Smooth muscle cell (in vitro differentiated cells): ENCODE results near the gene SEC22A. TPM values are rescaled to one million over a fixed set of nuclear protein-coding genes. Genes with fewer than 3 reads are reported as not detected.

Experiments
- DNase-seq: peaks from one replicate; lab custom pipeline; 2025; ENCODE audit not compliant: unreplicated experiment; lab: John Stamatoyannopoulos, UW
- H2AFZ ChIP-seq: fragments of 200-600 bp; sonication (generic); 2 replicates; pipeline ENCODE4 v1.6.0; 2016; ENCODE audit warnings: antibody characterized with exemption, low read depth, mild to moderate bottlenecking
- H3F3A ChIP-seq: fragments of 200-600 bp; sonication (generic); 2 replicates; pipeline ENCODE4 v1.6.0; 2017; ENCODE audit warnings: antibody characterized with exemption, low read depth
- H3K27ac ChIP-seq: fragments of 200-600 bp; sonication (generic); 2 replicates; pipeline ENCODE4 v1.5.1; 2016; ENCODE audit warnings: low read depth, mild to moderate bottlenecking
- H3K27me3 ChIP-seq: fragments of 200-600 bp; sonication (generic); 2 replicates; pipeline ENCODE4 v1.6.1; 2016; ENCODE audit warnings: low read depth, mild to moderate bottlenecking
- H3K36me3 ChIP-seq: fragments of 200-600 bp; sonication (generic); 2 replicates; pipeline ENCODE4 v1.5.1; 2016; ENCODE audit warnings: low read depth
- H3K4me1 ChIP-seq: fragments of 200-600 bp; sonication (generic); 2 replicates; pipeline ENCODE4 v1.5.1; 2016; ENCODE audit warnings: low read depth
- H3K4me2 ChIP-seq: fragments of 200-600 bp; sonication (generic); 2 replicates; pipeline ENCODE4 v1.6.0; 2016; ENCODE audit warnings: mild to moderate bottlenecking
- H3K4me3 ChIP-seq: fragments of 200-600 bp; sonication (generic); 2 replicates; pipeline ENCODE4 v1.5.1; 2016; ENCODE audit warnings: mild to moderate bottlenecking
- H3K79me2 ChIP-seq: fragments of 200-600 bp; sonication (generic); 2 replicates; pipeline ENCODE4 v1.6.0; 2016; ENCODE audit warnings: low read depth, mild to moderate bottlenecking
- H3K9ac ChIP-seq: fragments of 200-600 bp; sonication (generic); 2 replicates; pipeline ENCODE4 v1.6.0; 2016; ENCODE audit warnings: low read depth
- H3K9me3 ChIP-seq: fragments of 200-600 bp; sonication (generic); replicated peaks from 2 replicates; pipeline ENCODE4 v1.5.1; 2016; ENCODE audit warnings: low read depth
- H4K20me1 ChIP-seq: fragments of 200-600 bp; sonication (generic); 2 replicates; pipeline ENCODE4 v1.6.0; 2016; ENCODE audit warnings: low read depth
- WGBS: methylation state at CpG from one replicate; pipeline ENCODE4 v1.1.7; 2016; ENCODE audit warnings: low lambda C conversion rate; 5-methylcytosine and 5-hydroxymethylcytosine counted together
- polyA plus RNA-seq: library from polyadenylated mRNA; unstranded; fragments of >200 nt; fragmentation: Nextera tagmentation; extraction: Ambion mirVana; gene quantifications from 2 replicates; pipeline ENCODE4 v1.2.1, GENCODE V29; 2016
- total RNA-seq: library from RNA; depleted of rRNA; stranded (reverse); fragments of >200 nt; gene quantifications from 2 replicates; pipeline ENCODE4 v1.2.3, GENCODE V29; 2014
- TF ChIP-seq, protein P1 (sequence below): fragments of 200-600 bp; sonication (generic); IDR thresholded peaks from 2 replicates; pipeline ENCODE4 v1.5.1; 2017; ENCODE audit warnings: borderline replicate concordance, mild to moderate bottlenecking, antibody characterized with exemption; ENCODE audit not compliant: insufficient read depth, poor library complexity, severe bottlenecking

Gene SEC22A
- total and polyA plus RNA-seq, 2 experiments from 2014 or later: 30.7 to 34.2 TPM

DNA sequence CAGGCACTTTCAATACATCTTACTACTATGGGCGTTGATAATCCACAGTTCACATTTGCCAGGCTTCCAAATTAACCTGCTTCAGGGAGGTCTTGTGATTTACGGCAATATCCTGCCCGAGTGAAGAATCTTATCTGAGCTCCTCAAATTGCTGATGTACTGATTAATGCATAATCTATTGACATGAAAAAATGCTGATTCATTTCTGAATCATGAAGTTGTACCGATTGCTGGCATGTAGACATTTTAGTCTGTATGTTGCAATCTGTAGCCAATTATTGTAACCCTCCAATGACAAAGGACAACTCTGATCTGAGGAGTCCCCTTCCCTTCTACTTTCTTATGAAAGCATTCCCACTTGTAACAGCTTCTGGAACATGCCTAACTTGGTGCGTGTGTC lies 97.2 kb downstream of the SEC22A start:
- Histone ChIP-seq H3K4me3 (no peak overlapping the region), H3K9ac (no peak overlapping the region), H3K27ac (no peak overlapping the region), H3K9me3 (no peaks in the 10 kb centered on the region), H3K4me1 (no peaks in the 10 kb centered on the region), H3K4me2 (no peak overlapping the region), H3K36me3 (no peaks in the 10 kb centered on the region), H2AFZ (no peak overlapping the region), H3K79me2 (no peaks in the 10 kb centered on the region), H3K27me3 (no peaks in the 10 kb centered on the region), H3F3A (no peaks in the 10 kb centered on the region), H4K20me1 (no peaks in the 10 kb centered on the region)
- 88% methylated on average over 5 of the region's 5 CpGs for WGBS
- TF ChIP-seq, protein P1, sequence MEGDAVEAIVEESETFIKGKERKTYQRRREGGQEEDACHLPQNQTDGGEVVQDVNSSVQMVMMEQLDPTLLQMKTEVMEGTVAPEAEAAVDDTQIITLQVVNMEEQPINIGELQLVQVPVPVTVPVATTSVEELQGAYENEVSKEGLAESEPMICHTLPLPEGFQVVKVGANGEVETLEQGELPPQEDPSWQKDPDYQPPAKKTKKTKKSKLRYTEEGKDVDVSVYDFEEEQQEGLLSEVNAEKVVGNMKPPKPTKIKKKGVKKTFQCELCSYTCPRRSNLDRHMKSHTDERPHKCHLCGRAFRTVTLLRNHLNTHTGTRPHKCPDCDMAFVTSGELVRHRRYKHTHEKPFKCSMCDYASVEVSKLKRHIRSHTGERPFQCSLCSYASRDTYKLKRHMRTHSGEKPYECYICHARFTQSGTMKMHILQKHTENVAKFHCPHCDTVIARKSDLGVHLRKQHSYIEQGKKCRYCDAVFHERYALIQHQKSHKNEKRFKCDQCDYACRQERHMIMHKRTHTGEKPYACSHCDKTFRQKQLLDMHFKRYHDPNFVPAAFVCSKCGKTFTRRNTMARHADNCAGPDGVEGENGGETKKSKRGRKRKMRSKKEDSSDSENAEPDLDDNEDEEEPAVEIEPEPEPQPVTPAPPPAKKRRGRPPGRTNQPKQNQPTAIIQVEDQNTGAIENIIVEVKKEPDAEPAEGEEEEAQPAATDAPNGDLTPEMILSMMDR: no peak
- no peak for DNase-seq

GRCh38 chr3:123299581-123299980 lies 97.8 kb downstream of the SEC22A start:
- no peaks in the 10 kb centered on the region for H4K20me1 ChIP-seq
- no peaks in the 10 kb centered on the region for H3K79me2 ChIP-seq
- no peak overlapping the region for H3K4me2 ChIP-seq
- H3F3A ChIP-seq: no peaks in the 10 kb centered on the region
- no peaks in the 10 kb centered on the region for H3K4me1 ChIP-seq
- H3K4me3 ChIP-seq: no peak overlapping the region
- no peak overlapping the region for H2AFZ ChIP-seq
- no peaks in the 10 kb centered on the region for H3K27me3 ChIP-seq
- H3K27ac ChIP-seq: no peak overlapping the region
- no peaks in the 10 kb centered on the region for H3K36me3 ChIP-seq
- H3K9me3 ChIP-seq: no peaks in the 10 kb centered on the region
- H3K9ac ChIP-seq: no peak overlapping the region
- TF ChIP-seq, protein P1: no peak
- 84% methylated on average over 8 of the region's 8 CpGs for WGBS
- no peak for DNase-seq

DNA sequence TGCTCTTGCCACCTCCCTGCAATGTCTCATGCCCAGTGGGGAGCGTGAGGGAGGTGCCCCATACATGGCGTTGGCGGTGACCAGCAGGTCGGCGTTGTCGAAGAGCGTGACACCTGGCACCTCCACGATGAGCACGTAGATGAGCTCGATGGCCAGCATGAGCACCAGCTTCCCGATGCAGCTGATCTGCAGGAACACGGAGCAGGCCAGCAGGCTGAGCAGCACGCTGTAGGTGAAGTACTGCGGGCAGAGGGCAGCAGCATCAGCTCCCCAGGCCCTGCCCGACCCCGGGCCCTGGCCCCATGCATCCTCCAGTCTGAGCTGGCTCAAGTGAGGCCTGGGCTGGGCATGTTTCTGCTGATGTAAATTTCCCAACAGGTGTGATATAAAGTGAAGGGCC lies 98.3 kb downstream of the SEC22A start:
- TF ChIP-seq, protein P1: no peak
- no peak overlapping the region for H3K27ac ChIP-seq
- H3K9me3 ChIP-seq: no peaks in the 10 kb centered on the region
- no peak for DNase-seq
- H3K9ac ChIP-seq: no peak overlapping the region
- no peaks in the 10 kb centered on the region for H3F3A ChIP-seq
- no peaks in the 10 kb centered on the region for H3K27me3 ChIP-seq
- no peaks in the 10 kb centered on the region for H3K36me3 ChIP-seq
- H3K79me2 ChIP-seq: no peaks in the 10 kb centered on the region
- no peaks in the 10 kb centered on the region for H3K4me1 ChIP-seq
- no peaks in the 10 kb centered on the region for H4K20me1 ChIP-seq
- 97% methylated on average over 16 of the region's 16 CpGs for WGBS
- no peak overlapping the region for H2AFZ ChIP-seq
- no peak overlapping the region for H3K4me2 ChIP-seq
- no peak overlapping the region for H3K4me3 ChIP-seq

DNA sequence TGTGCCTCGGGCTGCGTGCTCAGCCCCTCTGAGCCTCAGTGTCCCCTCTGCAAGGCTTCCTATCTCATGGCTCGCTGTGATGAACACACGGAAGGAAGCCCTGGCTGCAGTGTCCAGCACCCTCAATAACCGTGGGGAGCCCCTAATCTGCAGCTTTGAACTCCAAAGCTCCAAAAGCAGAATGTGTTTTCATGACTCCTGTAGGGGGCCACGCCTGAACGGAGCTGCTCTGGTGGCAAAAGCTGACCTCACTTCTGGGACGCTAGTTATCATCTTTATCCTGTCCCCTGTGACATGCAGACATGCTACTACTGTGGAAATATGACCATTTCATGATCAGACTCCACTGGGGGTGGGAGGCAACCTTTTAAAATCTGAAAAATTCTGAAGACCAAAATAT lies 98.8 kb downstream of the SEC22A start:
- Histone ChIP-seq H3K4me3 (no peak overlapping the region), H3K4me1 (no peaks in the 10 kb centered on the region), H3K27me3 (no peaks in the 10 kb centered on the region), H4K20me1 (no peaks in the 10 kb centered on the region), H3K4me2 (no peak overlapping the region), H2AFZ (no peak overlapping the region), H3F3A (no peaks in the 10 kb centered on the region), H3K36me3 (no peaks in the 10 kb centered on the region), H3K9ac (no peak overlapping the region), H3K27ac (no peak overlapping the region), H3K9me3 (no peaks in the 10 kb centered on the region), H3K79me2 (no peaks in the 10 kb centered on the region)
- TF ChIP-seq, protein P1: no peak
- WGBS: 85% methylated on average over 8 of the region's 8 CpGs
- DNase-seq: no peak
